Mesothelial cell of epicardium (in vitro differentiated cells): ENCODE data around the gene IGFBP3. TPM values are rescaled to one million over a fixed set of nuclear protein-coding genes. Genes with fewer than 3 reads are reported as not detected.
A peak's percentile ranks its signal among the peaks of the same experiment; 100 is the strongest.

Experiments used
- DNase-seq, 2 experiments: peaks; one replicate each; pipeline ENCODE4 v3.0.0; 2021; ENCODE audit warnings: low spot score in 2 of 2; ENCODE audit not compliant: unreplicated experiment in 2 of 2
- H3K27ac Mint-ChIP-seq: 2 replicates; pipeline ENCODE4 v1.8.0; 2021; ENCODE audit warnings: mixed read lengths
- H3K27me3 Mint-ChIP-seq: 2 replicates; pipeline ENCODE4 v1.8.0; 2021; ENCODE audit warnings: low read depth, mixed read lengths
- H3K36me3 Mint-ChIP-seq: 2 replicates; pipeline ENCODE4 v1.8.0; 2021; ENCODE audit warnings: mixed read lengths
- H3K4me1 Mint-ChIP-seq: 2 replicates; pipeline ENCODE4 v1.8.0; 2021; ENCODE audit warnings: mixed read lengths
- H3K4me3 Mint-ChIP-seq: 2 replicates; pipeline ENCODE4 v1.8.0; 2021; ENCODE audit warnings: mild to moderate bottlenecking, moderate library complexity, mixed read lengths
- H3K9me3 Mint-ChIP-seq: 2 replicates; pipeline ENCODE4 v1.8.0; 2021; ENCODE audit warnings: mixed read lengths
- total RNA-seq: library from RNA; stranded (reverse); gene quantifications from 3 replicates; pipeline ENCODE4 v1.2.1, GENCODE V29; 2021
- TF ChIP-seq, protein P1 (sequence below): fragments of 200-600 bp; sonication (generic); IDR thresholded peaks from one replicate; pipeline ENCODE4 v1.5.0; 2021; ENCODE audit warnings: antibody characterized with exemption; ENCODE audit not compliant: unreplicated experiment

The IGFBP3 gene
- total RNA-seq, 1 donor from 2014 or later, result 1,171 TPM

DNA sequence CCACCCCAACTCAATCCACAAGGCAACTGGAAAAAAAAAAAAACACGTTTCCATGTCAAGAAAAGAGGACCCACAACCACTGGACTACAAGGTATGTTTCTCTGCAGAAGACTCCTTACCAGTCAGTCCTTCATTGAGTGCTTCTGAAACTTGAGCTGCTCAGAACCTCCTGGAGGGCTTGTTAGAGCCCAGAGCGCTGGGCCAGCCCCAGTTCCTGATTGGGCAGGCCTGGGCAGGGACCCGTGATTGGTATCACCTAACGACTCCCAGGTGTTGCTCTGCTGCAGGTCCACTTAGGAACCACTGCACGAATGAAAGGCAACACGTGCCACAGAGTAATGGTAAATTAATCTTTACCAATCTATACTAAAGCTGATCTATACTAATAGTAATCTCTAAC, 47.7 kb downstream of the IGFBP3 start:
- Mint-ChIP-seq H3K4me1 (peaks cover 5% of the 10 kb centered on the region), H3K27me3 (no peaks in the 10 kb centered on the region), H3K4me3 (no peak overlapping the region)

DNA sequence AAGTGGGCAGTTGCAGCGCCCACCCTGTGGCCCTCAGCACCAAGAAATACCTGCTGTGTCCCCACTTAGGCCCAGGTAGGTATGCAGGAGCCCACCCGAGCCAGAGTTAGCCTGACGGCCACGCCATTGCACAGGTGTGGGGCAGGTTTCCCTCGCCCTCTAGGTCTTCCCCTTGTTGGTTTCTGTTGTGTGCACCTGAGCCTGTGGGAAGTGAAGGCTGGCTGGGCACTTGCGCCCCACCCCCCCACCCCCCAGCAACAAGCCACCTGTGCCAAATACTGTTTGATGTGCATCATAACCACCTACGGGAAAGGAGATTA, 48.1 kb downstream of the IGFBP3 start, which contains the start of gene CCDC201:
Gene CCDC201 (minus strand): TSS at position 48 of the 320 bp plus-strand sequence. CDS start 75 bp downstream, outside the sequence.
- no peaks in the 10 kb centered on the region for H3K36me3 Mint-ChIP-seq
- H3K9me3 Mint-ChIP-seq, result peaks cover 4% of the 10 kb centered on the region
- H3K4me3 Mint-ChIP-seq, result no peak within 1 kb of the TSS
- H3K4me1 Mint-ChIP-seq, result peaks cover 5% of the 10 kb centered on the region
- no peaks in the 10 kb centered on the region for H3K27me3 Mint-ChIP-seq
- TF ChIP-seq, protein P1, sequence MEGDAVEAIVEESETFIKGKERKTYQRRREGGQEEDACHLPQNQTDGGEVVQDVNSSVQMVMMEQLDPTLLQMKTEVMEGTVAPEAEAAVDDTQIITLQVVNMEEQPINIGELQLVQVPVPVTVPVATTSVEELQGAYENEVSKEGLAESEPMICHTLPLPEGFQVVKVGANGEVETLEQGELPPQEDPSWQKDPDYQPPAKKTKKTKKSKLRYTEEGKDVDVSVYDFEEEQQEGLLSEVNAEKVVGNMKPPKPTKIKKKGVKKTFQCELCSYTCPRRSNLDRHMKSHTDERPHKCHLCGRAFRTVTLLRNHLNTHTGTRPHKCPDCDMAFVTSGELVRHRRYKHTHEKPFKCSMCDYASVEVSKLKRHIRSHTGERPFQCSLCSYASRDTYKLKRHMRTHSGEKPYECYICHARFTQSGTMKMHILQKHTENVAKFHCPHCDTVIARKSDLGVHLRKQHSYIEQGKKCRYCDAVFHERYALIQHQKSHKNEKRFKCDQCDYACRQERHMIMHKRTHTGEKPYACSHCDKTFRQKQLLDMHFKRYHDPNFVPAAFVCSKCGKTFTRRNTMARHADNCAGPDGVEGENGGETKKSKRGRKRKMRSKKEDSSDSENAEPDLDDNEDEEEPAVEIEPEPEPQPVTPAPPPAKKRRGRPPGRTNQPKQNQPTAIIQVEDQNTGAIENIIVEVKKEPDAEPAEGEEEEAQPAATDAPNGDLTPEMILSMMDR, result no peak
- H3K27ac Mint-ChIP-seq, result no peak within 1 kb of the TSS
- DNase-seq, result no peak

More for the DNA sequence above, 47.7 kb downstream of the IGFBP3 start:
- H3K27ac Mint-ChIP-seq, result no peak overlapping the region
- H3K9me3 Mint-ChIP-seq, result peaks cover 7% of the 10 kb centered on the region
- no peak for DNase-seq
- no peaks in the 10 kb centered on the region for H3K36me3 Mint-ChIP-seq
- TF ChIP-seq, protein P1, result no peak

DNA sequence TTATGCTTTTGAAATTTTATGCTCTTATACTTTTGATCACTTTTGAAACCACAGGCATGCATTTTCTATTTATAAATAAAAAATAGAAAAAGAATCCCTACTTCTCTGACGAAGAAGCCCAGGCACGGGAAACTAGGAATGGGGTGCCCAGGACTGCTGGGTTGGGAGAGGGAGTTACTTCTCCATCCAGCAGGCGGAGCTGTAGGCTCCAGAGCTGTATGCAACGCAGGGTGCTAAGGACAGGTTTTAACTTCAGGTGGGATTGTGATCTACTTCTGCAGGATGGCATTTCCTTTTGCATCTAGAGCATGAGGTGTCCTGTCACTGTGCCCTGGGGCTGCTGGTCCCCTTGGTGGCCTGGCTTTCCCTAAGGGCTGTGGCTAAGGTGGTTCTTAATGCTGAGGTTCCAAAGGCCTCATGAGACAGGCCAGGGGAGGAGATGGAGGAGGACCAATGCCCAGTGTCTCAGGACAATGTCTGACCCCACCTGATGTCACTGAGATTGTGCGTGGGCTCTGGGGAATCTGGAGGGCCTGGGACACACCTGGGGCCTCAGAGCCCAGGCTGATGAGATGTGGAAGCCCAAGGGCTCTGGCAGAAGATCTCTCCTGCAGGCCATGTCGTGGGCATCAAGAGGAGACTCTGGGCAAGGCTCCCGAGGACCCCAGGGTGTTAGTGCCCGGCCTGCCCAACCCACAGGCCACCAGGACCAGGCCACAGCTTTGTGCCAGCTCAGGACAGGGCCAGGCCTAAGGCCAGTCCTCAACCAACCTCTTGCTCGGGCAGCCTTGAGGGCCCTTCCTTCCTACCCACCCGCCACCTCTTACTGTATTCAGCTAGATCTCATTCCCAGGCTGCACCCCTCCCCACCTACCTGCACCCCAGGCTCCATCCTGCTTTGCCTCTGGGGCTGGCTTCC, 48.7 kb downstream of the IGFBP3 start:
- TF ChIP-seq, protein P1, result peak; percentile 26
- Mint-ChIP-seq H3K27ac (no peak overlapping the region), H3K4me3 (no peak overlapping the region), H3K9me3 (peaks cover 5% of the 10 kb centered on the region), H3K36me3 (no peaks in the 10 kb centered on the region), H3K4me1 (peaks cover 8% of the 10 kb centered on the region), H3K27me3 (no peaks in the 10 kb centered on the region)
- DNase-seq, result no peak

DNA sequence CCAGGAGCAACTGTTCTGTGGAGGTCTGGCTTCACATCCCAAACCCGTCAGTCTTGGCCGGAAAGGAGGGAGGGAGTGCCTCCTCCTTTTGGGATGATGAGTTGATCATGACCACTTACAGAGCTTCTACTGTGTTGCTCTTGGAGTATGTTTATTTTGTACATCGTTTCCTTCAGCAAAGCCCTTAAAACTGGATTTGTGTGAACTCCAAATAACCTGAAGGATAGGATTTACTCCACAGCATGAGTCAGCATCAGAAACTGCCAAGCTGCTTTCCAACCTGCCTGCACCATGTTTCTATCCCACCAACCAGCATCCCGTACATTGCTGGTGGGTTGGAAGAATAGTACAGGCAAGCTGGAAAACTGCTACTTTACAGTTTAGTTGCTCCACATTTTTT, 51.6 kb downstream of the IGFBP3 start:
- H3K27me3 Mint-ChIP-seq, result no peaks in the 10 kb centered on the region
- H3K27ac Mint-ChIP-seq, result no peak overlapping the region
- peaks cover 5% of the 10 kb centered on the region for H3K9me3 Mint-ChIP-seq
- H3K4me1 Mint-ChIP-seq, result peaks cover 8% of the 10 kb centered on the region
- no peaks in the 10 kb centered on the region for H3K36me3 Mint-ChIP-seq
- TF ChIP-seq, protein P1, result no peak
- no peak for DNase-seq
- H3K4me3 Mint-ChIP-seq, result no peak overlapping the region

DNA sequence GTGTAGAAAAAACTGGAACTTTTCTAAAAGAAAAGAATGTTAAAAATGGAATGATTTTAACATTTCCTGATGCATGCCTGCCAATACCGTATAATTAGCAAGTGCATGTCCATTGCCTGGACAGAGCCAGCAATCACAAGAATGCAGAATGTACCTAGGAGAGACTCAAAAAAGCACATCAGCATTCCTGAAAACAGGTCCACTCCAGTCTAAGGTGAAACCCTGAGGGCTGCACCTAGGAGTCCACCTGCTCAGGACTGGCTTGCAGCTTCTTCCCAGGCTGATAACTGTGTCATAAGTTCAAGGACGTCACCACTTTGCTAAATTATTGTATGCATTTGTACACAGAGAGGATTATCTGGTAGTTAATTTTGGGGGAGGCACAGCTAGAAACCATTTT, 53.6 kb downstream of the IGFBP3 start:
- TF ChIP-seq, protein P1, result no peak
- Mint-ChIP-seq H3K36me3 (no peaks in the 10 kb centered on the region), H3K9me3 (peaks cover 5% of the 10 kb centered on the region), H3K27me3 (no peaks in the 10 kb centered on the region), H3K27ac (no peak overlapping the region), H3K4me1 (peaks cover 8% of the 10 kb centered on the region), H3K4me3 (no peak overlapping the region)
- no peak for DNase-seq
